Measurements from ENCODE around the gene ZNF286A.
"Not testable (repeated sequence)": the region's sequence is repeated elsewhere in the genome, so short reads cannot be mapped to it uniquely, and the experiment has no call there.

The ZNF286A gene

GRCh38 chr17:15663176-15663575 lies 36.4 kb upstream of the ZNF286A start:
- no peaks in the 10 kb centered on the region for H3K27me3 ChIP-seq (ENCODE audit: low read depth)
- H3K4me1 ChIP-seq: no peaks in the 10 kb centered on the region
- no peaks in the 10 kb centered on the region for H3K9me3 ChIP-seq
- no peak overlapping the region for H3K4me3 ChIP-seq
- in situ Hi-C loops (cut with MboI; ENCODE audit: low sequenced_read_pairs): no loop called here
- H3K36me3 ChIP-seq (replicated peaks): peaks cover 3% of the 10 kb centered on the region; the same call in 1 of the 2 replicates
- no peak for DNase-seq (ENCODE audit: low spot score in 2 of 2)

DNA sequence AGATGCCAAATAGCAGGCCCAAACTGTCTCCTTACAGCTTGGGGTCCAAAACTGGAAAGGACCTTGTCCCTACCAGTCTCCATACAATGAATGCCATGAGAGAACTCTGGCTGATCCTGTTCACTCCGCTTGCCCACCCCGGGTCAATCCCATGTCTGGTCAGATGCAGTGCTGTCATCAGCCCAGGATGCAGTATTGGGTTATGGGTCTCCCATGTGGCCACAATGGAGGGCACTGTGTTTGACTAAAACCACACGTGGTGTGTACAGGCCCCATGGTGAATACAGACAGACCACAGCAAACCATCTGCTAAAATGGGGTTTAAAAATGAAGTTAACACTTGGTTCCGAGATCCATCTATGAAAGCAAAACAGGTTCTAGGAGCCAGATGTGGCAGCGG lies 35.9 kb upstream of the ZNF286A start:
- no peak for DNase-seq (ENCODE audit: low spot score in 2 of 2)
- Histone ChIP-seq H3K9me3 (no peaks in the 10 kb centered on the region), H3K36me3 (replicated peaks) (peaks cover 3% of the 10 kb centered on the region; the same call in 1 of the 2 replicates), H3K4me3 (no peak overlapping the region), H3K4me1 (no peaks in the 10 kb centered on the region), H3K27me3 (ENCODE audit: low read depth) (no peaks in the 10 kb centered on the region)
- in situ Hi-C loops (cut with MboI; ENCODE audit: low sequenced_read_pairs): no loop called here

DNA sequence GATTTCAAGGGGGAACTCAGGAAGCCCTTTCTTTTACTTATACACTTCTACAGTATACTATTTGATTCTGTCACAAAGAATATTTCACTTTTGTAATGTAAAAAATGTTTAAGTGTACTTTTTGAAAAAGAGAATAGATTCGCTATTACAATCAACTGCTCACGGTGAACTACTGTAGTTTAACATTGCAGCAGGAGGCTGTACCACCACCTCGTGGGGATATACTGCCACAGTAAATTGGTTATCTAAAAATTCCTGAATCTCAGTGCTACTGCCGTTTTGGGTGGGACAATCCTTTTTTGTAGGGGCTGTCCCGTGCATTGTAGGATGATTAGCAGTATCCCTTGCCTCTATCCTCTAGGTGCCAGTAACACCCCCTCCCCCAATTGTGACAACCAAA lies 30.0 kb upstream of the ZNF286A start:
- H3K4me1 ChIP-seq; H3K9me3 ChIP-seq; H3K4me3 ChIP-seq; H3K36me3 ChIP-seq (replicated peaks); in situ Hi-C loops (cut with MboI; ENCODE audit: low sequenced_read_pairs); H3K27me3 ChIP-seq (ENCODE audit: low read depth); DNase-seq (ENCODE audit: low spot score in 2 of 2): not testable (repeated sequence)

DNA sequence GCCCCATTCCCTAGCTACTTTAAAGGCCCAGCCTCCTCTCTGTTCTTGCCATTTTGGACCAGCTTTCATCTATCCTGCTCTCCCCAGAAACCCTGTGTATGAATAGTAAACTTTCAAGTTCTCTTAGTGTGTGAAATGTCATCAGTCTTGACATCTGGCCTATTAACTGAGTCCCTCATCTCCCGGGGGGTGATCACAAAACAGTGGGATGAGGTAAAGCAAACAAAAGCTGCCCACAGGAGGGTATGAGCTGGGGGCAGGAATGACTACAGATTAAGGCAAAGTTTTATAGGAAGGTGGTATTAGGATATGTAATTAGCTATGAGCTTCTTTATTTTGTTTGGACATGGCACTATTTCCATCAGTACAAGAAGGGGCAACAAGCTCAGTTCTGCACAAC lies 24.9 kb upstream of the ZNF286A start:
- H3K4me1 ChIP-seq; DNase-seq (ENCODE audit: low spot score in 2 of 2); H3K4me3 ChIP-seq; H3K9me3 ChIP-seq; in situ Hi-C loops (cut with MboI; ENCODE audit: low sequenced_read_pairs); H3K36me3 ChIP-seq (replicated peaks); H3K27me3 ChIP-seq (ENCODE audit: low read depth): not testable (repeated sequence)

DNA sequence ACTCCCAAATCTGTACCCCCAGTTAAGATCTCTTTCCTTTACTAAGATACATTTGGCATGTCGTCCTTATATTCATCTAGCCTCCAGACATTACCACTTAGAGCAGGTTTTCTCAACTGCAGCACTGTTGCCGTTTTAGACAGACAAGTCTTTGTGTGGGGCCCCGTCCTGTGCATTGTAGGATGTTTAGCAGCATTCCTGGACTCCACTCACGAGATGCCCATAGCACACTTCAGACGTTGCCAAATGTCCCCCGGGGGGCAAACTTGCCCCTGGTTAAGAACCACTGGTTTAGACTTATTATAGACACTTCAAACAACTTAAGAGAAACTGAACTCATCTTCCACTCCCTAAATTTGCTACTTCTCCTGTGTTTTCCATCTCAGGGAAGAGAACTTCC lies 23.6 kb upstream of the ZNF286A start:
- DNase-seq (ENCODE audit: low spot score in 2 of 2); in situ Hi-C loops (cut with MboI; ENCODE audit: low sequenced_read_pairs); H3K9me3 ChIP-seq; H3K4me1 ChIP-seq; H3K36me3 ChIP-seq (replicated peaks); H3K4me3 ChIP-seq; H3K27me3 ChIP-seq (ENCODE audit: low read depth): not testable (repeated sequence)

DNA sequence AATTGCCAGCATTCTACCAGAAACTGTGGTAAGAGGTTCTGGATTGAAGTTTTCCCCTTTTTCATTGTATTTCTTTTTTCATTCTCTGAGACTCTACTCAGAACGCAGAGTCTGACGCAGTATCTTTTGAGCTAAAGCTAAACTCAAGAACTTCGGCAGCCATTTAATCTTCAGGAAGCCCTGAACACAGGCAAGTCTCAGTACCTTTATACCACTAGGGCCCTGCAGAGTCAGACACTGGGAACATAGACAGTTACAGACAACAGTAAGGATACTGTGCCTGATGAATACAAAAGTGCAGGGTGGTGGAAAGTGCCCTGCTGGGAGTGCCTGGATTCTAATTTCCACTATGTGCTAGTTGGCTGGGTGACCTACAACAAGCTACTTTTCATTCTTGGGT lies 16.4 kb upstream of the ZNF286A start:
- H3K4me1 ChIP-seq; H3K9me3 ChIP-seq; DNase-seq (ENCODE audit: low spot score in 2 of 2); in situ Hi-C loops (cut with MboI; ENCODE audit: low sequenced_read_pairs); H3K36me3 ChIP-seq (replicated peaks); H3K27me3 ChIP-seq (ENCODE audit: low read depth); H3K4me3 ChIP-seq: not testable (repeated sequence)

- H3K36me3 ChIP-seq (replicated peaks); H3K4me1 ChIP-seq; in situ Hi-C loops (cut with MboI; ENCODE audit: low sequenced_read_pairs); H3K9me3 ChIP-seq; H3K27me3 ChIP-seq (ENCODE audit: low read depth): not testable (repeated sequence)
- DNase-seq (ENCODE audit: low spot score in 2 of 2): peak in 1 of 2 experiments; percentile 75
- H3K4me3 ChIP-seq: peak within 1 kb of the TSS; percentile 43
Observed at GRCh38 chr17:15683824-15684478, 15.6 kb upstream of the ZNF286A start, which contains the start of gene TRIM16. Gene TRIM16, minus strand, starts transcription at chr17:15684311. Its CDS starts 32,702 bp downstream, at chr17:15651609.

- H3K4me3 ChIP-seq; H3K36me3 ChIP-seq (replicated peaks); H3K27me3 ChIP-seq (ENCODE audit: low read depth); DNase-seq (ENCODE audit: low spot score in 2 of 2); H3K4me1 ChIP-seq; in situ Hi-C loops (cut with MboI; ENCODE audit: low sequenced_read_pairs); H3K9me3 ChIP-seq: not testable (repeated sequence)
Observed at GRCh38 chr17:15687494-15687893, 12.1 kb upstream of the ZNF286A start.

DNA sequence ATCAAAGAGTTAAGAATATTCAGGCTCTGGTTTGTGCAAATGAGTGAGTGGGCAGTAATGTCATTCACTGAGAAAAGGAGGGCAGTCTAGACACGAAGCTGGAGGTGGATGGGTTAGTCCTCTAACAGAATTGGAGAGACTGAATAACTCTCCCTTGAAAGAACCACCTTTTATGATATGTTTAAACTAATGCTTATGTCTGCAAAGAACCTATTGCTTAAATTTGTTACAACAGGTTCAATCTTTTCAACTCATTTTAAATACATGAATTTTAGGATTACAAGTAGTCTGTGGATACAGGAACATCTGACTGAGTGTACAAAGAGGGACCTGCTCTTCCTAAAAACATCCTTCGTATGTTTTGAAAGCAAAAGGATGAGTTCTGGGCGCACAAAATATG lies 585 bp upstream of the ZNF286A start:
- H3K4me1 ChIP-seq; H3K36me3 ChIP-seq (replicated peaks); H3K27me3 ChIP-seq (ENCODE audit: low read depth); H3K4me3 ChIP-seq; H3K9me3 ChIP-seq; DNase-seq (ENCODE audit: low spot score in 2 of 2); in situ Hi-C loops (cut with MboI; ENCODE audit: low sequenced_read_pairs): not testable (repeated sequence)

- H3K27me3 ChIP-seq (ENCODE audit: low read depth); in situ Hi-C loops (cut with MboI; ENCODE audit: low sequenced_read_pairs); H3K9me3 ChIP-seq; H3K4me1 ChIP-seq; H3K36me3 ChIP-seq (replicated peaks); DNase-seq (ENCODE audit: low spot score in 2 of 2): not testable (repeated sequence)
- H3K4me3 ChIP-seq: peak overlapping the region; percentile 44
Observed at GRCh38 chr17:15699937-15700336, 385 bp downstream of the ZNF286A start.

- Histone ChIP-seq H3K9me3 (peaks cover 17% of the 10 kb centered on the region), H3K36me3 (replicated peaks) (peaks cover 34% of the 10 kb centered on the region)
- in situ Hi-C loops (cut with MboI; ENCODE audit: low sequenced_read_pairs): not testable (repeated sequence)
Observed at GRCh38 chr17:15704239-15704638, 4.7 kb downstream of the ZNF286A start.

DNA sequence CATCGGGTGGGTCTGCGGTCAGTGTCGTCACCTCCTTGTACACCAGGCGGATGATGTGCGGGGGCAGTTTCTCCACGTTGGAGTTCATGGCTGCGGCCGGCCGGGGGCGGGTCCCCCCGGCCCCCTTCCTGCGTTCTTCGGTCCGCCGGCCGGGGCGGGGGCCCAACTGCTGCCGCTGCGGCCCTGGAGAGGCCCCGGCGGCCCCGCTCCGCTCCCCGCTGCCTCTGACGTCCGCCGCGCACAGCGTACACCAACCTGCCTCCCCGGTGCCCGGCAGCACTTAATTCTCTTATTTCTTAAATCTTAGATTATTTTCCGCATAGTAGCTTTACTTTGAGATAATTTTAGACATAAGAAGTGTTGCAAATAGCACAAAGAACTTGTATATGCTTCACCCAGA lies 5.3 kb downstream of the ZNF286A start:
- in situ Hi-C loops (cut with MboI; ENCODE audit: low sequenced_read_pairs); DNase-seq (ENCODE audit: low spot score in 2 of 2): not testable (repeated sequence)
- H3K36me3 ChIP-seq (replicated peaks): peaks cover 37% of the 10 kb centered on the region

More at GRCh38 chr17:15704239-15704638, 4.7 kb downstream of the ZNF286A start:
- H3K4me3 ChIP-seq; H3K4me1 ChIP-seq; DNase-seq (ENCODE audit: low spot score in 2 of 2); H3K27me3 ChIP-seq (ENCODE audit: low read depth): not testable (repeated sequence)

GRCh38 chr17:15708879-15709278 lies 9.3 kb downstream of the ZNF286A start:
- H3K4me1 ChIP-seq; H3K4me3 ChIP-seq; H3K27me3 ChIP-seq (ENCODE audit: low read depth); DNase-seq (ENCODE audit: low spot score in 2 of 2); in situ Hi-C loops (cut with MboI; ENCODE audit: low sequenced_read_pairs): not testable (repeated sequence)
- peaks cover 17% of the 10 kb centered on the region for H3K9me3 ChIP-seq
- H3K36me3 ChIP-seq (replicated peaks): peaks cover 37% of the 10 kb centered on the region

More for the DNA sequence above, 5.3 kb downstream of the ZNF286A start:
- H3K27me3 ChIP-seq (ENCODE audit: low read depth); H3K4me3 ChIP-seq; H3K4me1 ChIP-seq: not testable (repeated sequence)
- H3K9me3 ChIP-seq: peaks cover 17% of the 10 kb centered on the region

- H3K27me3 ChIP-seq (ENCODE audit: low read depth); H3K9me3 ChIP-seq; DNase-seq (ENCODE audit: low spot score in 2 of 2); H3K4me3 ChIP-seq; H3K36me3 ChIP-seq (replicated peaks); in situ Hi-C loops (cut with MboI; ENCODE audit: low sequenced_read_pairs); H3K4me1 ChIP-seq: not testable (repeated sequence)
Observed at GRCh38 chr17:15716601-15717563, 17.3 kb downstream of the ZNF286A start.

Measured in HAP-1 (cell line).